ENCODE data around the gene RABEP1. TPM values are rescaled to one million over a fixed set of nuclear protein-coding genes. Genes with fewer than 3 reads are reported as not detected.

The RABEP1 gene
- total RNA-seq, 1 donor from 2014 or later, result 50.0 TPM

DNA sequence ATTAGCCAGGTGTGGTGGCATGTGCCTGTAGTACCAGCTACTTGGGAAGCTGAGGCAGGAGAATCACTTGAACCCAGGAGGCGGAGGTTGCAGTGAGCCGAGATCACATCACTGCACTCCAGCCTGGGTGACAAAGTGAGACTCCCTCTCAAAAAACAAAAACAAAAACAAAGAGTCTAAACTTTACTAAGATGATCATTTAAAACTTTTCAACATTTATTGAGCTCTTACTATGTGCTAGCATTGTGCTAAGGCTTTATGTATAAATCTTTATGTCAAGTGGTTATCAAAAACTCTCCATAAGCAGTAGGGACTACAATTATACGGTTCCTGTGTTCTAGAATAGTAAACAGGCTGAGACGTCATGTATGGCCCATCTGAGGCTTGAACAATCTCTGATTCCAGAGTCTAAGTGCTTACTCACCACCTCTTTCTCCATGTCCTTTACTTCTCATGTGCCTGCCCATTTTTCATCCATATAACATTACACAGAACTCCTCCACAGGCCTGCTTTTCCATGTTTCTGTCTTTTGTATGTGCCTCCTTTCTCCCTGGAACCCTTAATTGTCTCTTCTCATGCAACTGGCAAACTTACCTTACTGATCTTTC lies 70.7 kb downstream of the RABEP1 start:
- no peak for DNase-seq (ENCODE audit: low spot score)
- H3K36me3 ChIP-seq, result no peaks in the 10 kb centered on the region
- no peaks in the 10 kb centered on the region for H3K9me3 Mint-ChIP-seq
- no peaks in the 10 kb centered on the region for H3K4me1 Mint-ChIP-seq
- no peak overlapping the region for H2AFZ ChIP-seq (replicated peaks)
- H3K27me3 Mint-ChIP-seq (ENCODE audit: insufficient read depth, low read depth), result no peaks in the 10 kb centered on the region
- no peaks in the 10 kb centered on the region for H3F3A ChIP-seq (ENCODE audit: low read depth)
- no peak overlapping the region for H3K9ac ChIP-seq
- no peak overlapping the region for H3K4me3 Mint-ChIP-seq
- no peaks in the 10 kb centered on the region for H3K79me2 ChIP-seq (ENCODE audit: low read depth)
- H3K36me3 Mint-ChIP-seq, result peaks cover 27% of the 10 kb centered on the region
- H3K4me3 ChIP-seq, result no peak overlapping the region
- H3K9me3 ChIP-seq (ENCODE audit: low read depth), result no peaks in the 10 kb centered on the region
- no peak overlapping the region for H3K4me2 ChIP-seq
- no peak overlapping the region for H3K27ac ChIP-seq
- no peaks in the 10 kb centered on the region for H4K20me1 ChIP-seq (ENCODE audit: low read depth)
- no peaks in the 10 kb centered on the region for H3K4me1 ChIP-seq
- TF ChIP-seq, protein P1, sequence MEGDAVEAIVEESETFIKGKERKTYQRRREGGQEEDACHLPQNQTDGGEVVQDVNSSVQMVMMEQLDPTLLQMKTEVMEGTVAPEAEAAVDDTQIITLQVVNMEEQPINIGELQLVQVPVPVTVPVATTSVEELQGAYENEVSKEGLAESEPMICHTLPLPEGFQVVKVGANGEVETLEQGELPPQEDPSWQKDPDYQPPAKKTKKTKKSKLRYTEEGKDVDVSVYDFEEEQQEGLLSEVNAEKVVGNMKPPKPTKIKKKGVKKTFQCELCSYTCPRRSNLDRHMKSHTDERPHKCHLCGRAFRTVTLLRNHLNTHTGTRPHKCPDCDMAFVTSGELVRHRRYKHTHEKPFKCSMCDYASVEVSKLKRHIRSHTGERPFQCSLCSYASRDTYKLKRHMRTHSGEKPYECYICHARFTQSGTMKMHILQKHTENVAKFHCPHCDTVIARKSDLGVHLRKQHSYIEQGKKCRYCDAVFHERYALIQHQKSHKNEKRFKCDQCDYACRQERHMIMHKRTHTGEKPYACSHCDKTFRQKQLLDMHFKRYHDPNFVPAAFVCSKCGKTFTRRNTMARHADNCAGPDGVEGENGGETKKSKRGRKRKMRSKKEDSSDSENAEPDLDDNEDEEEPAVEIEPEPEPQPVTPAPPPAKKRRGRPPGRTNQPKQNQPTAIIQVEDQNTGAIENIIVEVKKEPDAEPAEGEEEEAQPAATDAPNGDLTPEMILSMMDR (IDR thresholded peaks at IDR 0.05), result no peak
- TF ChIP-seq EZH2phosphoT487 (IDR thresholded peaks at IDR 0.05) (no peak), EZH2 (IDR thresholded peaks at IDR 0.05) (no peak)
- H3K27ac Mint-ChIP-seq, result no peak overlapping the region
- no peaks in the 10 kb centered on the region for H3K27me3 ChIP-seq

DNA sequence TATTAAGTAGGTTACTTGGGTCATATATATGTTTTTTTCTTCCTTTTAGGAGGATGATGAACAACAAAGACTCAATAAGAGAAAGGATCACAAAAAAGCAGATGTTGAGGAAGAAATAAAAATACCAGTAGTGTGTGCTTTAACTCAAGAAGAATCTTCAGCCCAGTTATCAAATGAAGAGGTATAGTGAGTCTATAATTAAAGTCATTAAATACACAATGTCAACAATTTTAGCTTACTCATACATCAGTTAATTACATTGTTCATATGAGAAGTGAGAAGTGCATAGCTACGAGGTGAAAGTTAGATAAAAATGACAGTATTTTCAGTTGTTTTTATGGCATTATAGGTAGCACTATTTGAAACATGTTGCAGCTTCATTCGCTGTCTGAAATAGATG lies 72.2 kb downstream of the RABEP1 start:
- Histone ChIP-seq H3F3A (ENCODE audit: low read depth) (no peaks in the 10 kb centered on the region), H3K4me3 (no peak overlapping the region), H3K4me2 (no peak overlapping the region), H3K9me3 (ENCODE audit: low read depth) (no peaks in the 10 kb centered on the region), H4K20me1 (ENCODE audit: low read depth) (no peaks in the 10 kb centered on the region), H3K9ac (no peak overlapping the region), H3K27me3 (no peaks in the 10 kb centered on the region), H3K36me3 (peaks cover 6% of the 10 kb centered on the region), H3K79me2 (ENCODE audit: low read depth) (no peaks in the 10 kb centered on the region), H3K27ac (no peak overlapping the region), H3K4me1 (no peaks in the 10 kb centered on the region), H2AFZ (replicated peaks) (no peak overlapping the region)
- no peaks in the 10 kb centered on the region for H3K27me3 Mint-ChIP-seq (ENCODE audit: insufficient read depth, low read depth)
- no peak for DNase-seq (ENCODE audit: low spot score)
- no peaks in the 10 kb centered on the region for H3K9me3 Mint-ChIP-seq
- peaks cover 20% of the 10 kb centered on the region for H3K36me3 Mint-ChIP-seq
- H3K4me1 Mint-ChIP-seq, result no peaks in the 10 kb centered on the region
- no peak overlapping the region for H3K4me3 Mint-ChIP-seq
- TF ChIP-seq EZH2 (IDR thresholded peaks at IDR 0.05) (no peak), EZH2phosphoT487 (IDR thresholded peaks at IDR 0.05) (no peak)
- TF ChIP-seq, protein P1 (IDR thresholded peaks at IDR 0.05), result no peak
- no peak overlapping the region for H3K27ac Mint-ChIP-seq

DNA sequence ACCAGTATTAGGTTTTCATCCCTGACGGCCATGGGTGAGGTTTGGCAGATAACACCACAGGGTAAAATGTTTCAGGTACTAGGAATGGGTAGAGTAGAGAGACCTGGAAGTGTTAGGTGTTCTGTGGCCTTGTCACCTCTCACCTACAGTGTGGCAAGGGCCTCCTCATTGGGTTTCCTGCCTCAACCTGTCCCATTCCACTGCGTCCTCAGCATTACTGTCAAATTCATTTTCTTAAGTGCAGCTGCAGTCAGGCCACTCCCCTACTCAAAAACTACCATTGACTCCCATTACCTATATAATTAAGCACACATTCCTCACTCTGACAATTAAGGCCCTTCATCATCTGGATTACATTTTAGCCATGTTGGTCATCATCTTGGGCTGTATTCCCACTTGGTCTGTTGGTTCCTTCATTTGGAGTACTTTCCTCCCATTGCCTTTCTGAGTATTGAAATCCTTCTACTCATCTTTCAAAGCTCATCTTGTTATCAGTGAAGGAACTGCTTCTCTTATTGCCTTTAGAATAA lies 72.9 kb downstream of the RABEP1 start:
- Histone ChIP-seq H3K4me1 (no peaks in the 10 kb centered on the region), H3K27me3 (no peaks in the 10 kb centered on the region), H3K4me3 (no peak overlapping the region), H3K9ac (no peak overlapping the region), H4K20me1 (ENCODE audit: low read depth) (no peaks in the 10 kb centered on the region), H3K9me3 (ENCODE audit: low read depth) (no peaks in the 10 kb centered on the region), H3K4me2 (no peak overlapping the region), H2AFZ (replicated peaks) (no peak overlapping the region), H3K27ac (no peak overlapping the region), H3K36me3 (peaks cover 12% of the 10 kb centered on the region), H3F3A (ENCODE audit: low read depth) (no peaks in the 10 kb centered on the region), H3K79me2 (ENCODE audit: low read depth) (no peaks in the 10 kb centered on the region)
- H3K9me3 Mint-ChIP-seq, result no peaks in the 10 kb centered on the region
- TF ChIP-seq EZH2phosphoT487 (IDR thresholded peaks at IDR 0.05) (no peak), EZH2 (IDR thresholded peaks at IDR 0.05) (no peak)
- TF ChIP-seq, protein P1 (IDR thresholded peaks at IDR 0.05), result no peak
- no peak for DNase-seq (ENCODE audit: low spot score)
- peaks cover 20% of the 10 kb centered on the region for H3K36me3 Mint-ChIP-seq
- no peaks in the 10 kb centered on the region for H3K27me3 Mint-ChIP-seq (ENCODE audit: insufficient read depth, low read depth)
- no peak overlapping the region for H3K27ac Mint-ChIP-seq
- no peaks in the 10 kb centered on the region for H3K4me1 Mint-ChIP-seq
- H3K4me3 Mint-ChIP-seq, result no peak overlapping the region

Measured in neural progenitor cell (in vitro differentiated cells).